Colonic mucosa (tissue), 4 donors: ENCODE results near the gene BRSK2. TPM values are rescaled to one million over a fixed set of nuclear protein-coding genes. Genes with fewer than 3 reads are reported as not detected.

Source experiments
- DNase-seq: peaks from one replicate; pipeline ENCODE4 v3.0.0-alpha.2; 2020
- H3K27ac ChIP-seq: fragments of 200-600 bp; one replicate; pipeline ENCODE4 v1.8.0; 2021
- H3K27me3 ChIP-seq: fragments of 200-600 bp; one replicate; pipeline ENCODE4 v1.8.0; 2021
- H3K36me3 ChIP-seq: fragments of 200-600 bp; one replicate; pipeline ENCODE4 v1.8.0; 2021
- H3K4me1 ChIP-seq: fragments of 200-600 bp; one replicate; pipeline ENCODE4 v1.8.0; 2021; ENCODE audit warnings: mild to moderate bottlenecking
- H3K4me3 ChIP-seq: fragments of 200-600 bp; one replicate; pipeline ENCODE4 v1.8.0; 2021
- H3K9ac ChIP-seq, 2 donors: one replicate each; pipeline ENCODE4 v1.7.0; 2013; ENCODE audit warnings: control low read depth in 2 of 2, low read depth in 2 of 2, low read length in 2 of 2
- H3K9me3 ChIP-seq: fragments of 200-600 bp; one replicate; pipeline ENCODE4 v1.8.0; 2021
- CTCF ChIP-seq: fragments of 200-600 bp; IDR thresholded peaks from one replicate; pipeline ENCODE4 v1.8.0; 2022; ENCODE audit warnings: antibody characterized with exemption, mild to moderate bottlenecking
- intact Hi-C: fragments of 100-400 bp; cut with DNase I; formaldehyde crosslinking; loops from one replicate; pipeline ENCODE4 v1.14.1; 2022
- total RNA-seq, 2 donors: library from RNA; stranded (reverse); fragmentation: NEBNext Ultra II Directional in 1 of 2; extraction: Animal tissue kit (Norgen Biotek cat#: 25700) in 1 of 2; gene quantifications; one replicate each; pipeline ENCODE4 v1.2.1, GENCODE V29; 2021
- donor health status: healthy.
- donor health status: DM: no; HTN: no; CAD: no.
- donor health status: DM: no; HTN: no; CAD: no.

BRSK2 gene
- total RNA-seq, 2 donors from 2014 or later, result 0.52 to 1.2 TPM

- intact Hi-C loops, result no loop called here
- Histone ChIP-seq H3K4me3 (no peak overlapping the region), H3K9me3 (no peaks in the 10 kb centered on the region), H3K9ac (no peak overlapping the region), H3K36me3 (no peaks in the 10 kb centered on the region), H3K27ac (no peak overlapping the region), H3K27me3 (no peaks in the 10 kb centered on the region), H3K4me1 (no peaks in the 10 kb centered on the region)
- TF ChIP-seq CTCF, result no peak
- no peak for DNase-seq
Observed at GRCh38 chr11:1398528-1399235, 8.9 kb downstream of the BRSK2 start.

GRCh38 chr11:1399386-1400316 is 9.9 kb downstream of the BRSK2 start:
- H3K27ac ChIP-seq, result no peak overlapping the region
- DNase-seq, result no peak
- no peak for TF ChIP-seq CTCF
- no peak overlapping the region for H3K4me3 ChIP-seq
- H3K9me3 ChIP-seq, result no peaks in the 10 kb centered on the region
- H3K9ac ChIP-seq, result no peak overlapping the region
- H3K36me3 ChIP-seq, result no peaks in the 10 kb centered on the region
- H3K4me1 ChIP-seq, result no peaks in the 10 kb centered on the region
- no peaks in the 10 kb centered on the region for H3K27me3 ChIP-seq
- intact Hi-C loops, result no loop called here

GRCh38 chr11:1400317-1401170 is 10.8 kb downstream of the BRSK2 start:
- Histone ChIP-seq H3K9me3 (no peaks in the 10 kb centered on the region), H3K27me3 (no peaks in the 10 kb centered on the region), H3K4me3 (no peak overlapping the region), H3K4me1 (no peaks in the 10 kb centered on the region), H3K36me3 (no peaks in the 10 kb centered on the region), H3K9ac (no peak overlapping the region), H3K27ac (no peak overlapping the region)
- no peak for DNase-seq
- intact Hi-C loops, result no loop called here
- TF ChIP-seq CTCF, result no peak

- no peak overlapping the region for H3K4me3 ChIP-seq
- H3K27me3 ChIP-seq, result no peaks in the 10 kb centered on the region
- TF ChIP-seq CTCF, result no peak
- DNase-seq, result no peak
- intact Hi-C loops, result no loop called here
- no peak overlapping the region for H3K27ac ChIP-seq
- H3K9ac ChIP-seq, result no peak overlapping the region
- H3K36me3 ChIP-seq, result no peaks in the 10 kb centered on the region
- no peaks in the 10 kb centered on the region for H3K9me3 ChIP-seq
- H3K4me1 ChIP-seq, result no peaks in the 10 kb centered on the region
Observed at GRCh38 chr11:1401171-1401445, 11.4 kb downstream of the BRSK2 start.

GRCh38 chr11:1401656-1402221 is 12.0 kb downstream of the BRSK2 start:
- H3K9me3 ChIP-seq, result no peaks in the 10 kb centered on the region
- H3K36me3 ChIP-seq, result no peaks in the 10 kb centered on the region
- H3K4me3 ChIP-seq, result no peak overlapping the region
- no peaks in the 10 kb centered on the region for H3K4me1 ChIP-seq
- no peak overlapping the region for H3K9ac ChIP-seq
- H3K27me3 ChIP-seq, result no peaks in the 10 kb centered on the region
- peak; percentile 66 for DNase-seq
- no peak for TF ChIP-seq CTCF
- H3K27ac ChIP-seq, result no peak overlapping the region
- intact Hi-C loops, result no loop called here
